Measurements from ENCODE around the gene UBE2G1. TPM values are rescaled to one million over a fixed set of nuclear protein-coding genes. Genes with fewer than 3 reads are reported as not detected.
A peak's percentile ranks its signal among the peaks of the same experiment; 100 is the strongest.

Gene UBE2G1
- total and polyA plus RNA-seq, 2 of the 13 experiments (the other 11 are each of a cell fraction or from before 2014, with no cell fraction given), result 27.9 to 42.6 TPM

- Histone ChIP-seq H3K4me2 (ENCODE audit: low read depth, low read length) (no peak overlapping the region), H3K4me1 (ENCODE audit: insufficient read depth, low read length) (peaks cover 15% of the 10 kb centered on the region), H3K36me3 (replicated peaks in 1 of 2; ENCODE audit: control insufficient read depth in 1 of 2, insufficient read depth in 2 of 2, low read length in 2 of 2) (no peaks in the 10 kb centered on the region), H4K20me1 (ENCODE audit: insufficient read depth, low read length) (peaks cover 34% of the 10 kb centered on the region), H3K27ac (ENCODE audit: extremely low read length, insufficient read depth, low read length) (no peak overlapping the region), H3K4me3 (replicated peaks in 1 of 3; ENCODE audit: insufficient read depth in 1 of 3, low read depth in 2 of 3, low read length in 3 of 3) (no peak overlapping the region), H3K79me2 (ENCODE audit: insufficient read depth, low read length) (peaks cover 82% of the 10 kb centered on the region), H3K9ac (ENCODE audit: insufficient read depth, low read depth, low read length) (no peak overlapping the region), H3K9me3 (ENCODE audit: low read length) (no peaks in the 10 kb centered on the region), H3K27me3 (ENCODE audit: control insufficient read depth in 1 of 2, insufficient read depth in 2 of 2, low read length in 2 of 2) (no peaks in the 10 kb centered on the region), H2AFZ (ENCODE audit: low read length) (no peak overlapping the region)
- WGBS (ENCODE audit: low lambda C conversion rate), result 93% methylated on average over 7 of the region's 7 CpGs
- no peak for ATAC-seq
- no peak for DNase-seq (ENCODE audit: low spot score)
- intact Hi-C loops (cut with micrococcal nuclease; ENCODE audit: unreplicated experiment) (no loop called here), in situ Hi-C loops (cut with HindIII; ENCODE audit: extremely low pct_ligation_motif_present, low pct_unique_long_range_greater_than_20kb) (no loop called here)
- no TSS peak for BruUV-seq (replicated peaks)
- no peak for TF ChIP-seq ZNF580 (CRISPR knock-in tag; IDR thresholded peaks at IDR 0.05; ENCODE audit: borderline replicate concordance, low read depth)
- TF ChIP-seq ZNF121 (CRISPR knock-in tag; IDR thresholded peaks at IDR 0.05), result peak; percentile 54; the same call in 1 of the 2 replicates
- FAIRE-seq, result no peak
- POLR2A ChIA-PET, result no interaction called here
- CTCF ChIA-PET (ENCODE audit: low intra/inter-chr PET ratio, low total read pairs), result no interaction called here
Observed at GRCh38 chr17:4324463-4324862, 42.0 kb downstream of the UBE2G1 start.

- ATAC-seq, result no peak
- no peak overlapping the region for H3K27ac ChIP-seq (ENCODE audit: extremely low read length, insufficient read depth, low read length)
Observed at GRCh38 chr17:4319221-4319620, 47.3 kb downstream of the UBE2G1 start.

More at GRCh38 chr17:4319221-4319620, 47.3 kb downstream of the UBE2G1 start:
- Histone ChIP-seq H2AFZ (ENCODE audit: low read length) (no peak overlapping the region), H3K9me3 (ENCODE audit: low read length) (no peaks in the 10 kb centered on the region), H3K9ac (ENCODE audit: insufficient read depth, low read depth, low read length) (no peak overlapping the region), H3K4me3 (replicated peaks in 1 of 3; ENCODE audit: insufficient read depth in 1 of 3, low read depth in 2 of 3, low read length in 3 of 3) (no peak overlapping the region), H3K27me3 (ENCODE audit: control insufficient read depth in 1 of 2, insufficient read depth in 2 of 2, low read length in 2 of 2) (no peaks in the 10 kb centered on the region), H3K4me2 (ENCODE audit: low read depth, low read length) (no peak overlapping the region), H3K36me3 (replicated peaks in 1 of 2; ENCODE audit: control insufficient read depth in 1 of 2, insufficient read depth in 2 of 2, low read length in 2 of 2) (no peaks in the 10 kb centered on the region), H4K20me1 (ENCODE audit: insufficient read depth, low read length) (peaks cover 39% of the 10 kb centered on the region), H3K4me1 (ENCODE audit: insufficient read depth, low read length) (peaks cover 51% of the 10 kb centered on the region), H3K79me2 (ENCODE audit: insufficient read depth, low read length) (peaks cover 85% of the 10 kb centered on the region)
- CTCF ChIA-PET (ENCODE audit: low intra/inter-chr PET ratio, low total read pairs), result no interaction called here
- POLR2A ChIA-PET, result no interaction called here
- BruUV-seq (replicated peaks), result no TSS peak
- FAIRE-seq (no peak), DNase-seq (ENCODE audit: low spot score) (no peak)
- WGBS (ENCODE audit: low lambda C conversion rate), result 97% methylated on average over 4 of the region's 4 CpGs
- intact Hi-C loops (cut with micrococcal nuclease; ENCODE audit: unreplicated experiment), result no loop called here
- in situ Hi-C loops (cut with HindIII; ENCODE audit: extremely low pct_ligation_motif_present, low pct_unique_long_range_greater_than_20kb), result no loop called here
- TF ChIP-seq JUND (CRISPR knock-in tag; IDR thresholded peaks at IDR 0.05), result no peak
- TF ChIP-seq RFX5 (IDR thresholded peaks at IDR 0.05; ENCODE audit: low read depth, low read length), result no peak
- TF ChIP-seq ZBED4 (CRISPR knock-in tag; IDR thresholded peaks at IDR 0.05; ENCODE audit: borderline replicate concordance), result no peak
- TF ChIP-seq ZNF770 (CRISPR knock-in tag; IDR thresholded peaks at IDR 0.05), result no peak
- TF ChIP-seq TEAD3 (CRISPR knock-in tag; optimal IDR thresholded peaks at IDR 0.05; ENCODE audit: borderline replicate concordance), result no peak
- no peak for TF ChIP-seq CREBL2 (CRISPR knock-in tag; IDR thresholded peaks at IDR 0.05; ENCODE audit: borderline replicate concordance)
- no peak for TF ChIP-seq STAT5B (CRISPR knock-in tag; IDR thresholded peaks at IDR 0.05)
- no peak for TF ChIP-seq HOXA7 (CRISPR knock-in tag; IDR thresholded peaks at IDR 0.05)
- TF ChIP-seq POLR2AphosphoS5 (IDR thresholded peaks at IDR 0.05; ENCODE audit: low read depth, low read length), result no peak
- no peak for TF ChIP-seq MAX (IDR thresholded peaks at IDR 0.05)
- TF ChIP-seq FOXC1 (CRISPR knock-in tag; IDR thresholded peaks at IDR 0.05; ENCODE audit: borderline replicate concordance), result no peak
- no peak for TF ChIP-seq ZFP1 (CRISPR knock-in tag; IDR thresholded peaks at IDR 0.05)

Data from HepG2 (cell line).